K562 (cell line): Measurements from ENCODE around the gene TMEM69. TPM values are rescaled to one million over a fixed set of nuclear protein-coding genes. Genes with fewer than 3 reads are reported as not detected.
A peak's percentile ranks its signal among the peaks of the same experiment; 100 is the strongest.

Source experiments
- CEBPG ChIP-seq, 3 experiments: fragments of 200-800 bp in 1 of 3; sonication (Bioruptor generic) in 1 of 3; sonication (generic) in 1 of 3; formaldehyde crosslinking in 1 of 3; IDR thresholded peaks in 2 of 3; conservative IDR thresholded peaks in 1 of 3; 2 replicates each; pipeline versions ENCODE4 v1.6.1 to v1.8.0; 2016 to 2022; ENCODE audit warnings: missing compliant biosample characterization in 2 of 3, missing genetic modification characterization in 2 of 3, mild to moderate bottlenecking in 1 of 3, missing genetic modification reagents in 1 of 3
- CHCHD3 ChIP-seq: fragments of 250-450 bp; sonication (Bioruptor Pico); IDR thresholded peaks from 2 replicates; pipeline ENCODE4 v2.1.2; 2022; ENCODE audit warnings: mild to moderate bottlenecking
- CREM ChIP-seq: IDR thresholded peaks from 2 replicates; pipeline ENCODE4 v1.6.1; 2014; ENCODE audit warnings: antibody characterized with exemption, low read depth
- DNMT1 ChIP-seq: fragments of 450-650 bp; IDR thresholded peaks from 2 replicates; pipeline ENCODE4 v1.6.1; 2016; ENCODE audit warnings: antibody characterized with exemption, mild to moderate bottlenecking
- E2F6 ChIP-seq, 2 experiments: IDR thresholded peaks; 2 replicates each; pipeline ENCODE4 v1.6.1; 2011; ENCODE audit warnings: borderline replicate concordance in 1 of 2, control low read depth in 1 of 2, low read depth in 1 of 2, low read length in 1 of 2, mild to moderate bottlenecking in 1 of 2, mixed read lengths in 1 of 2, moderate library complexity in 1 of 2; ENCODE audit not compliant: insufficient read depth in 1 of 2, insufficient read length in 1 of 2, poor library complexity in 1 of 2, severe bottlenecking in 1 of 2; ENCODE audit errors: extremely low read depth in 1 of 2
- JUNB ChIP-seq: fragments of 450-650 bp; formaldehyde crosslinking; conservative IDR thresholded peaks from 2 replicates; pipeline ENCODE4 v1.4.0; 2020; ENCODE audit warnings: mild to moderate bottlenecking
- KAT8 ChIP-seq: fragments of 450-650 bp; IDR thresholded peaks from 2 replicates; pipeline ENCODE4 v1.6.1; 2016; ENCODE audit warnings: low read depth, mild to moderate bottlenecking
- MNT ChIP-seq, 2 experiments: fragments of 450-650 bp; conservative IDR thresholded peaks; 2 replicates each; pipeline ENCODE4 v1.6.1; 2017; ENCODE audit warnings: mild to moderate bottlenecking in 2 of 2, moderate library complexity in 2 of 2
- MTF1 ChIP-seq: fragments of 250-450 bp; sonication (Bioruptor Pico); IDR thresholded peaks from 2 replicates; pipeline ENCODE4 v1.9.0; 2021; ENCODE audit warnings: moderate library complexity, mild to moderate bottlenecking, inconsistent platforms, borderline replicate concordance
- NCOA1 ChIP-seq: fragments of 450-650 bp; IDR thresholded peaks from 2 replicates; pipeline ENCODE4 v1.6.1; 2016; ENCODE audit warnings: low read depth
- PKNOX1 ChIP-seq: fragments of 450-650 bp; IDR thresholded peaks from 2 replicates; pipeline ENCODE4 v1.6.1; 2016
- SMARCC2 ChIP-seq: fragments of 450-650 bp; IDR thresholded peaks from 2 replicates; pipeline ENCODE4 v1.6.1; 2017; ENCODE audit warnings: antibody characterized with exemption, moderate library complexity, mild to moderate bottlenecking, low read depth
- STAT5B ChIP-seq: fragments of 250-450 bp; sonication (Bioruptor Pico); IDR thresholded peaks from 2 replicates; pipeline ENCODE4 v1.8.0; 2021; ENCODE audit warnings: mild to moderate bottlenecking, inconsistent platforms
- TAL1 ChIP-seq: fragments of 450-650 bp; IDR thresholded peaks from 2 replicates; pipeline ENCODE4 v1.6.1; 2016; ENCODE audit warnings: mild to moderate bottlenecking
- TFE3 ChIP-seq: fragments of 450-650 bp; formaldehyde crosslinking; IDR thresholded peaks from 2 replicates; pipeline ENCODE4 v1.4.0; 2020; ENCODE audit warnings: mild to moderate bottlenecking, mixed read lengths
- ZBTB26 ChIP-seq: fragments of 450-650 bp; formaldehyde crosslinking; IDR thresholded peaks from 2 replicates; pipeline ENCODE4 v1.4.0; 2022; ENCODE audit warnings: missing genetic modification characterization
- ZNF408 ChIP-seq: fragments of 250-450 bp; sonication (Bioruptor Pico); IDR thresholded peaks from 2 replicates; pipeline ENCODE4 v1.4.0; 2020; ENCODE audit warnings: low read depth, mild to moderate bottlenecking, moderate library complexity
- ZNF740 ChIP-seq, 3 experiments: fragments of 200-800 bp in 1 of 3; sonication (Bioruptor generic) in 1 of 3; sonication (generic) in 1 of 3; formaldehyde crosslinking in 1 of 3; IDR thresholded peaks; 2 replicates each; pipeline versions ENCODE4 v1.6.1 to v1.8.0; 2016 to 2022; ENCODE audit warnings: mild to moderate bottlenecking in 2 of 3, missing compliant biosample characterization in 2 of 3, missing genetic modification characterization in 2 of 3, missing genetic modification reagents in 1 of 3
- polyA plus RNA-seq, 8 experiments: library from polyadenylated mRNA; depleted of rRNA in 4 of 8; stranded (reverse) in 5 of 8; unstranded in 3 of 8; fragments of >200 nt; fragmentation: Nextera tagmentation in 2 of 8; fragmentation: Illumina TruSeq in 1 of 8; extraction: Ambion mirVana in 2 of 8; extraction: Trizol in 1 of 8; gene quantifications; 2 replicates each; pipeline versions ENCODE4 v1.2.1 to v1.2.3, GENCODE V29; 2011 to 2014; ENCODE audit warnings: inconsistent platforms in 1 of 8, missing spikeins in 1 of 8
- total RNA-seq, 7 experiments: library from RNA; depleted of rRNA in 6 of 7; stranded (reverse); fragments of >200 nt in 6 of 7; fragmentation: Illumina TruSeq in 2 of 7; extraction: Trizol in 2 of 7; gene quantifications; 2 replicates each; pipeline versions ENCODE4 v1.2.1 to v1.2.3, GENCODE V29; 2011 to 2021; ENCODE audit warnings: low replicate concordance in 1 of 7

TMEM69 gene
- total and polyA plus RNA-seq, 9 of the 15 experiments (the other 6 are each of a cell fraction or from before 2014, with no cell fraction given), result 47.3 to 248 (median 103) TPM

GRCh38 chr1:45687014-45687753 is 797 bp upstream of the TMEM69 start (continued):
- TF ChIP-seq CEBPG (CRISPR knock-in tag; IDR thresholded peaks at IDR 0.05) (peak; percentile 71; the same call in 1 of the 2 replicates), CEBPG (tag; conservative IDR thresholded peaks at IDR 0.05 in 1 of 2, IDR thresholded peaks at IDR 0.05 in 1 of 2) (peak; percentile 71 to 74; a peak in 3 of 4 replicates), NCOA1 (no peak), MTF1 (CRISPR knock-in tag) (no peak), STAT5B (CRISPR knock-in tag) (no peak), SMARCC2 (no peak), ZNF740 (CRISPR knock-in tag; IDR thresholded peaks at IDR 0.05) (no peak), ZNF740 (tag; IDR thresholded peaks at IDR 0.05) (0 out of 4 replicates have a peak, but pooled peaks of 1 of the 2 experiments have one; percentile 0), CHCHD3 (CRISPR knock-in tag) (no peak; the same call in 1 of the 2 replicates), DNMT1 (no peak), PKNOX1 (peak; percentile 75), CREM (peak; percentile 95), ZNF408 (CRISPR knock-in tag) (no peak), TFE3 (CRISPR knock-in tag) (no peak), TAL1 (no peak), ZBTB26 (CRISPR knock-in tag) (peak; percentile 81; the same call in 1 of the 2 replicates), MNT (conservative IDR thresholded peaks at IDR 0.05) (peak; percentile 84 to 90), KAT8 (peak; percentile 28; the same call in 1 of the 2 replicates), E2F6 (IDR thresholded peaks at IDR 0.05; ENCODE audit: borderline replicate concordance in 1 of 2, extremely low read depth in 1 of 2, insufficient read depth in 1 of 2, insufficient read length in 1 of 2, low read depth in 1 of 2, low read length in 1 of 2, poor library complexity in 1 of 2, severe bottlenecking in 1 of 2) (peak; percentile 68 to 83), JUNB (CRISPR knock-in tag) (no peak)
